ENCODE results near the gene TMEM126A. TPM values are rescaled to one million over a fixed set of nuclear protein-coding genes. Genes with fewer than 3 reads are reported as not detected.
"Not testable (repeated sequence)": the region's sequence is repeated elsewhere in the genome, so short reads cannot be mapped to it uniquely, and the experiment has no call there.

TMEM126A gene
- total and polyA plus RNA-seq, 4 donors, result 9.3 to 39.1 (median 23.3) TPM

DNA sequence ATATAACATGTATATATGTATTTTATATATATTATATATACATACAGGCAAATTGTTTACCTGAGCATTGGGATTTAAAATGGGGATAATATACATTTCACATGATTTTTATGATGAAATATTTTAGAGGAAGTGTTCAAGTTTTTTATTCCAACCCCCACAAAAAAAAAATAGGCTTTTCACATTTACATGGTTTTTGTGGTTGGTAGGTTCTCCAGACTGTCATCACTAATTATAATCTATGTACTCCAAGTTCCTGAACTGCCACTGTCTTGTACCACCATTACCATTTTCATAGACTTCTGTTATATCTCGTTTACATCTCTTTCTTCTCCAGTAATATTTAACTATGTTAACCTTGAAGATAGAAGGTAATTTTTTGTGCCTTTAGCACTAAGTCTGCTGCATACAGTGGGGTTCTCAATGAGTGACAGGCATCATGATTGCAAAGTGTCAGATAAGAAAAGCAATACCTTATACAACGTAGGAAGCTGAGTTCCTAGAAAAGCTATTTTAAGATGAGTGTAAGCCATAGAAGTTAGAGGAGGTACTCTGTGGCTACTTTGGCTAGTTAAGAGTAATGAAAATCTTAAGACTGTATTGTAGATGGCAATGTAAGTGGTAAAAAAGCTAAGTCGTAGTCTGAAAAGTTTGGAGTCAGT lies 5.2 kb downstream of the TMEM126A start:
- H3K27me3 ChIP-seq (ENCODE audit: control insufficient read depth in 4 of 4, insufficient read depth in 4 of 4, low read length in 3 of 4), result no peaks in the 10 kb centered on the region
- H3K36me3 ChIP-seq (ENCODE audit: control insufficient read depth in 4 of 4, insufficient read depth in 3 of 4, low read depth in 1 of 4, low read length in 3 of 4), result peaks cover 1 to 28% (median 9%) of the 10 kb centered on the region in 4 donors
- TF ChIP-seq MAX (IDR thresholded peaks at IDR 0.05), result no peak
- TF ChIP-seq, protein P1, sequence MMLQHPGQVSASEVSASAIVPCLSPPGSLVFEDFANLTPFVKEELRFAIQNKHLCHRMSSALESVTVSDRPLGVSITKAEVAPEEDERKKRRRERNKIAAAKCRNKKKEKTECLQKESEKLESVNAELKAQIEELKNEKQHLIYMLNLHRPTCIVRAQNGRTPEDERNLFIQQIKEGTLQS (IDR thresholded peaks at IDR 0.05), result no peak
- no peak for TF ChIP-seq GABPA (IDR thresholded peaks at IDR 0.05 in 1 of 2, conservative IDR thresholded peaks at IDR 0.05 in 1 of 2)
- no peak for TF ChIP-seq NR2F2 (IDR thresholded peaks at IDR 0.05)
- TF ChIP-seq CTCF (IDR thresholded peaks at IDR 0.05; ENCODE audit: low read depth, low read length, missing input control), result no peak
- no peak for TF ChIP-seq HNF4A (conservative IDR thresholded peaks at IDR 0.05)
- no peak for TF ChIP-seq RAD21 (IDR thresholded peaks at IDR 0.05)
- TF ChIP-seq SP1 (IDR thresholded peaks at IDR 0.05), result no peak
- TF ChIP-seq RXRA (IDR thresholded peaks at IDR 0.05), result no peak
- no peak for TF ChIP-seq TAF1 (conservative IDR thresholded peaks at IDR 0.05)
- no peak for TF ChIP-seq HNF4G (IDR thresholded peaks at IDR 0.05)
- TF ChIP-seq REST (IDR thresholded peaks at IDR 0.05), result no peak
- no peak for TF ChIP-seq FOXA1 (IDR thresholded peaks at IDR 0.05)
- TF ChIP-seq JUND (IDR thresholded peaks at IDR 0.05), result no peak
- H3K4me3 ChIP-seq (ENCODE audit: low read depth in 1 of 3, low read length in 3 of 3), result no peak overlapping the region
- H3K4me1 ChIP-seq (ENCODE audit: control insufficient read depth in 4 of 4, insufficient read depth in 4 of 4, low read length in 3 of 4), result peaks cover 3 to 12% (median 8%) of the 10 kb centered on the region in 4 donors
- 75% methylated on average over 3 of the region's 3 CpGs for whole genome bisulfite sequencing
- H3K27ac ChIP-seq (ENCODE audit: low read depth in 1 of 2, low read length in 2 of 2), result no peak overlapping the region
- no peaks in the 10 kb centered on the region for H3K9me3 ChIP-seq (ENCODE audit: control insufficient read depth in 4 of 4, low read length in 3 of 4)
- no peak overlapping the region for H3K9ac ChIP-seq (ENCODE audit: low read depth in 1 of 2, low read length in 2 of 2)
- no peak for DNase-seq (ENCODE audit: low spot score)

- not testable (repeated sequence) for H3K4me3 ChIP-seq (ENCODE audit: low read depth in 1 of 3, low read length in 3 of 3); H3K27ac ChIP-seq (ENCODE audit: low read depth in 1 of 2, low read length in 2 of 2); H3K27me3 ChIP-seq (ENCODE audit: control insufficient read depth in 4 of 4, insufficient read depth in 4 of 4, low read length in 3 of 4); H3K4me1 ChIP-seq (ENCODE audit: control insufficient read depth in 4 of 4, insufficient read depth in 4 of 4, low read length in 3 of 4); H3K9me3 ChIP-seq (ENCODE audit: control insufficient read depth in 4 of 4, low read length in 3 of 4); DNase-seq (ENCODE audit: low spot score); H3K9ac ChIP-seq (ENCODE audit: low read depth in 1 of 2, low read length in 2 of 2)
- 92% methylated on average over 4 of the region's 4 CpGs for WGBS
- peaks cover 1 to 32% (median 11%) of the 10 kb centered on the region in 4 donors for H3K36me3 ChIP-seq (ENCODE audit: control insufficient read depth in 4 of 4, insufficient read depth in 3 of 4, low read depth in 1 of 4, low read length in 3 of 4)
Observed at GRCh38 chr11:85654343-85654742, 6.6 kb downstream of the TMEM126A start.

Data from liver (tissue), 9 donors.